DMS53 (cell line): ENCODE results near the gene TBXA2R.
"Not testable (repeated sequence)": the region's sequence is repeated elsewhere in the genome, so short reads cannot be mapped to it uniquely, and the experiment has no call there.

ENCODE experiments used
- DNase-seq: peaks from one replicate; lab custom pipeline; 2025; lab: John Stamatoyannopoulos, UW

The TBXA2R gene

DNA sequence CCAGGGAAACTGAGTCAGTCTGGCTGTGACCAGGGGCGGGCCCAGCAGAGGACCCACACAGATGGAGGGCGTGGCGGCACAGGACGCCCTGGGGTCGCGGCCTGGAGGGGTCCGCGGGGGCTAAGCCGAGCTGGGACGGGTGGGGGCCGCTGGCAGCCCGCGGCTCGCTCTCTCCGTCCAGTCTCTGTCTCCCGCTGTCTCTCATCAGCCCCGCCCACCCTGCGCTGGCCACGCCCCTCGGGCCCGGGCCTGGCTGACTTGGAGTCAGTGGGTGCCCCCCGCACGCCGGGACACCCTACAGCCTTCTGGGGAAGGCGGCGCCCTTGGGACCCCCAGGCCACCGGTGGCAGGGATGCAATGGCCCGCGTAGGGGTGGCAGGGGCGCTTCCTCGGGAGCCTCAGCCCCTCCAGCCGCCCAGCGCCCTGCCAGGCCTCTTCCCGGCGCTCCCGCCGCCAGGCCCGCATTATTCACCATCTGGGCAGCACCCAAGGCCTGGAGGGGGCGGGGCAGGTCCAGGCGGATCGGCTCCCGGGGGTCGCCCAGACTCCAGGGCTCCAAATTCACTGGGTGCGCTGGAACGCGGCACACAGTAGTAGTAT, at the start of gene TBXA2R:
TBXA2R (minus strand) TSS at position 186 of the 600 bp plus-strand sequence. CDS start 6,241 bp downstream, outside the sequence.
- peak; percentile 68 for DNase-seq

GRCh38 chr19:3656073-3656746, 49.5 kb upstream of the TBXA2R start:
- DNase-seq = no peak

DNA sequence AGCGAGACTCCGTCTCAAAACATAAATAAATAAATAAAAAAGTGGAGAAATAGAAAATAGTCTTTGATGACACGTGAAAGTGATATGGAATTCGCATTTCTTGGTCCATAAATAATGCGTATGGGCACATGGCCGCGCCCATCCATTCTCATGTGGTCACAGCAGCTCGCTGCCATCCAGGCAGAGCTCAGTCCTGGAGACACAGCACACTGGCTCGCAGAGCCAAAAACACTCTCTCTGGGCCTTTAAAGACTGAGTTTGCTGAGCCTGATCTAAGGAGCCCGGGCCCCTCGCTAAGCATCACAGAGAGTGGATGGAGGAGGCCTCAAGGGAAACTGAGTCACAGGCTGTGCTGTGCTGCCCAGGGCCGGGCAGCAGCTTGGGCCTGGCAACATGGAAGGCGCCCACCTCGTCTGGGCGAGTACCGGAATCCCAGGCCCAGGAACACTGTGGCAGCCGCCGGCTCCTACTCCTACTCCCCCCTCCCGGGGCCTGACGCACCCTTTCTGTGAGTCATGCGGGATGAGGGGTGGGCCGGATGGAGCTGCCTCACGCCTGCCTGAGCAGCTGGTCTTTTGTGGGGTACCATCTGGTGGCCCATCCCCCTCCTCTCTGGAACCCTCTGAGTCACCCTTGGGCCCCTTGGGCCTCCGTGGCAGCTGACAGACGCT, 48.9 kb upstream of the TBXA2R start:
- no peak for DNase-seq

GRCh38 chr19:3653865-3654513, 47.3 kb upstream of the TBXA2R start:
- peak; percentile 13 for DNase-seq

DNA sequence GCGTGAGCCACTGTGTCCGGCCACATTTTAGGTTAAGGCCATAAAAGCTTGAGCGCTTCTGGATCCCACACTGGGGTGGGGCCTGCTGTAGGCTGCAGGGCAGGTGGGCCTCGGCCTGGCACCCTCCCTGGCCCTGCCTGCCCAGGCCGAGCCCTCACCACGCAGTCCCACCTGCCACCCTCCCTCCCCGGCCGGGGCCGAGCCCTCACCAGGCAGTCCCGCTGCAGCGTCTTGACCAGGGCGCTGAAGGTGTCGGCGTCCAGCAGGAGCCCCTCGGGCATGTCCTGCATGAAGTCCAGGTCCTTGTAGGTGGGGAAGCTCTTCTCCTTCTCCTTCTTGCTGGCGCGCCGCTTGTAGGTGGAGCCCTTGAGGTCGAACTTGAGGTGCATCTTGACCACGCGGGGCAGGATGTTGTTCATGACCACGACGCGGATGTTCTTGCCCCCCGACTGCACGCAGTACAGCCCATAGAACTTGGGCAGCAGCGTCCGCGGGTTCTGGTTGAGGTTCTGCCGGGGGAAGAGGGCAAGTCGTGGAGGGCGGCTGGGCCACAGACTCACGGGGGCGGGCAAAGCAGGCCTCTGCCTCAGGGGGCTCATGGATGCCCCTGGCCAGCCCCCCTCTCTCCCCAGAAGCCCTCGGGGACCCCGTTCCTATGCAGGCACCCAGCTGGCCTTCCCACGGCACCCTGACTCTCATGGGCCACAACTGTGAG, 46.6 kb upstream of the TBXA2R start:
- DNase-seq = no peak

GRCh38 chr19:3652422-3652821, 45.7 kb upstream of the TBXA2R start:
- no peak for DNase-seq

GRCh38 chr19:3651684-3652083, 45.0 kb upstream of the TBXA2R start:
- no peak for DNase-seq

DNA sequence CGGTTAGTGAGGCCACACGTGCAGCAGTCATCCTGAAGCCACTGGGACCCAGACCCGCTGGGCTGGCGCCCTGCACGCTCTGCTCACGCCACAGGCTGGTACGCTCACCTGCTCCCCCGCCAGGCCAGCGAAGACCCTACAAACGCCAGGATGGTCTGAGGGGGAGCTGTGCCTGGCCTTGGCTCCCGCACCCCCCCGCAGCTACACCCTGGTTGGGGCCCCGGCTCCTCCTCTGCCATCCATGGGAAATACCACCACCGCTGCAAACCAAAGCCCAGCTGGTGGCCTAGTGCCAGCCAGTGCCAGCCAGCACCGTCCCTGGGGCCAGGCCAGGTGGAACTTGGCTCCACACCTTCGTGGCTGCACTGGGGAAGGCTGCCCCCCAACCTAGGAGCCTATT, 43.2 kb upstream of the TBXA2R start:
- DNase-seq = no peak

- no peak for DNase-seq
These were observed 41.6 kb upstream of the TBXA2R start for GRCh38 chr19:3648037-3648905.

DNA sequence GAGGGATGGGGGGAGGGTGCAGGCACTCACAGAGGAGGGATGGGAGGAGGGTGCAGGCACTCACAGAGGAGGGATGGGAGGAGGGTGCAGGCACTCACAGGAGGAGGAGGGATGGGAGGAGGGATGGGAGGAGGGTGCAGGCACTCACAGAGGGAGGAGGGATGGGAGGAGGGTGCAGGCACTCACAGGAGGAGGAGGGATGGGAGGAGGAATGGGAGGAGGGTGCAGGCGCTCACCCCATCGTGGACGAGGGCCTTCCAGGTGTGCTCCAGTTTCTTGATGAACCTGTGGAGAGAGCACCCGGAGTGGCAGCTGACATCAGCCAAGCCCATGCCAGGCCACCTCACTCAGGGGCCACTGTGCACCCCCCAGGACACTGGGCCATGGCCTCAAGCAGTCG, 40.4 kb upstream of the TBXA2R start:
- not testable (repeated sequence) for DNase-seq

- no peak for DNase-seq
These were observed 39.8 kb upstream of the TBXA2R start for GRCh38 chr19:3646336-3647092.

DNA sequence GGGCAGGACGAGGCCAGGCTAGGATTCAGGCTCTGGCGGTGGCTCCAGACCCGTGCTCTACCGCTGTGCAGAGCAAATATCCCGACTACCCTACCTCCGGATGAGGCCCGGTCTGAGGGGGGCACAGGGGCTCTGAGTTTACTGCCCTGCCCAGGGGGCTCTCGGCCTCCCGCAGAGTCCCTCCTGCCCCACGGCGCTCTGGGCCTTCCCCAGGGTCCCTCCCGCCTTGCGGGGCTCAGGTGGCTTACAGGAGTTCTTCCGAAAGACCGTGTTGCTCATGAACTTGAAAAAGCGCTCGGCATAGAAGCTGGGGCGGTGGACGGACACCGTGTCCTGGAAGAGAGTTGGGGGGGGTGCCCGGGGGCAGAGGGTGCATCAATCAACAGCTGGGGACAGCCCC, 39.1 kb upstream of the TBXA2R start:
- DNase-seq = no peak

DNA sequence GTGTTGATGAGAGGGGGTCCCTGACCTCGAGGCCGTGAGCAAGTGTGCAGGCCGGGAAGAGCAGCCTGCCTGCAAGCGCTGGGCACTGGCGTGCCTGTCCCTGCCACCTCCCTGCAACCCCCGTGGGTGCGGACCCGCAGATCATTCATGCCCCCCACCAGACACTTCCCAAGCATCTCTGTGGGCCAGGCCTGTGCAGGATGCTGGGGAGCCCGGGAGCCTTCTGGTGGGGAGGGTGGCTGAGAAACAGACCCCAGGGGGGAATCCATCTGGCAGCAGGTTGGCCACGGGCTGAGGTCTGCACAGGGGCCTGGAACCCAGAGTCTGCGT, 38.4 kb upstream of the TBXA2R start:
- no peak for DNase-seq

DNA sequence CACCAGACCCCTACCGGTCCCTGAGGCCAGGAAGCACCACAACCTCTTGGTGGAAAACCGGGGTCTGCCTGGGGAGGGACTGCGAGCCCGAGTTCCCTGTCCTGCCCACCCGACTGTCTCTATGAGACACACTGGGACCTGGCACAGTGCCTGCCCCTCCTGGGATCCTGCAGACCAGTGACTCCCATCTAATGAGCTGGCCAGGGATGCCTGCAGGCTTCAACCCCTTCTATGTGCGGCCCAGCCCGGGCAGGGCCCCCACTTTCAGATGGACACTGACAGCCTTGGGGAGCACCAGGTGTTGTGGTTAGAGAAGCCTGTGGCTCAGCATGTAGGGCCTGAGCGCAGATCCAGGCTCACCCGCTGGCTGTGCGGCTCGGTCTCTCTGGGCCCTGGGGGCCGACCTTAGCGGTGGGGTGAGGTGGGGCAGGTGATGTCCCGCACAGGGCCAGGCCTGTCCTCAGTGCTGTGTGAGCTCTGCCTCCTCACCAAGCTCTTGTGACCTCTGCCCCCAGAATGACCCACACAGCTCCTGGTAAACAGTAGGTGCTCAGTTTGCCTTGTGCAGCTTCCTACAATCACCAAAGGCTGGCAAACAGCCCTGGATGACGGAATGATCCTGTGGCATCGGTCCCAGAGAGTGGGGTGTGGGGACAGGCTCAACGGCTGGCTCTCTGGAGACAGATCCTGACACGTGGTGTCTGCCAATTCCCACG, 37.8 kb upstream of the TBXA2R start:
- DNase-seq = no peak

- no peak for DNase-seq
These were observed 37.1 kb upstream of the TBXA2R start for GRCh38 chr19:3643674-3644313.

DNA sequence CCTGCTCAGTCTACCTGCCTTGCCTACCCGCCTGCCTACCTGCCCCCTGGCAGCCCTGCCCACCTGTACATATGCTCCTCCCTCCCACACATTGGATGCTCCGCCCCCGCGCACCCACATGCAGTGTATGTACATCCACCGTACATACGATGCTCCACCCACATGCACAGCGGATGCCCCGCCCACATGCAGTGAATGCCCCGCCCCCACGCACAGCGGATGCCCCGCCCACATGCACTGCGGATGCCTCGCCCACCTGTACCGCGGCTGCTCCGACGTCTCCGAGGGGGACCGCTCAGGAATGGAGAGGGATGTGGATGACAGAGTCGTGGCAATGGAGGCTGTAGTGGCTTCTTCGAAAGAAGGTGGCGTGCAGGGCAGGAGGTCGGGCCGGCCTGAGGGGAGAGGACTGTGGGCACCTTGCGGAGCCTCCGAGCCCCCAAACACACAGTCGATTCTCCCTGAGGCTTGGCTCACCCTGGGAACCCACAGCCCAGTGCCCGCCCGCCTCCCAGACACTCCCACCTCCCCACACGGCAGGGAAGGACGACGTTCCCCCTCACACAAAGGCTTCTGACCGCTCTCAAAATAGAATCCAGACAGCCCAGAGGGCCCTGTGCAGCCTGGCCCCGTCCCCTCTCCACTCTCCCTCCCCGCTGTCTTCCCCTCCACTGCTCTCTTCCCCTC, 36.5 kb upstream of the TBXA2R start:
- DNase-seq = peak; percentile 40

DNA sequence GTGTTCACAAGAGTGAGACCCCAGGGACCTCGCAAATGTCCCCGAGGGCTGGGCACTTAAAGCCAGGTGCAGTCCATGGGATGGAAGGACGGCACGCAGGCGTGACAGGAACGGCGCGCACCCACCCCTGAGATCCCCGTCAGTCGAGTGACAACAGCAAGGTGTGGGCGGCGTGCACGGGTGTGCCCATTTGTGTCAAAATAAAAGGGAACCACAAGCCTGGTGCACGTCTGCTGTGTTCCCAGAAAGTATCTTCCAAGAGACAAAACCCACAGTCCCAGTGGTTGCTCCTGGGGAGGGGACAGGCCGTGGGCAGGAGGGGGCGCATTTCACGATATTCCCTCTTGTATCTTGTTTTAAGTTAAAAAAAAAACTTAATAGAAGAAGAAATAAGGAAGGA, 35.6 kb upstream of the TBXA2R start:
- no peak for DNase-seq

DNA sequence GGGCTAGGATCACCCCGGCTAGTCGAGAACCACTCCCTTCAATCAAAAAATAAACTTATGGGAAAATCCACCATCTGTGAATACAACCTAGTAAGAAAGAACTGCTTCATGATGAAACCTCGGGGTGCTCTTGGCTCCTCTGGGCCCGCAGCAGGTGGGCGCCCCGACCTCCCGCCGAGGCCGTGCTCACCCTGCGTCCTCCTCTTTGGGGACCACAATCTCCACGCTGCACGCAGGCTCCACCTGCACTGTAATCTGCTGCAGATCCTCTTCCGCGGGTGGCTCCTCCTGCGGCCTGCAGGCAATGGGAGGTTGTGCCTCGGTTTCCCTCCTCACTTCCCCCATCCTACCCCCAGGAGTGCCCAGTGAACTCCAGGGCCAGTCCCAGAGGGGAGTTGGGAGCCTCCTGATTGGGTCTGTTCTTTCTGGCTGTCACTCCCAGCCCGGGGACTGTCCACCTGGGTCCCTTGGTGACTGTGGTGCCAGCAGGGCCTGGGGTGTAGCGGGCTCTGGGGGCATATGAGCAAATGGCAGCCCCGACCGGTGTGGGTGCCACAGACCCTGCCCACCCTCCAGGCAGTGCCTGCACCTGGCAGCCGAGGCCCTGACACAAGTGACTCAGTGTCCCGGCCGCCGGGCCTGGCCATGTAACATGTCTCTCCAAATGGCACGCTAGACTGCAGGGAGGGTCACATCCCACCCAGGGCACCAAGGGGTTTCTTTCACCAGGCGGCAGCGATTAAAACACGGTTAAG, 35.0 kb upstream of the TBXA2R start:
- DNase-seq = no peak
